NCI-H510A treated with DMSO at 0.1 percent for 48 hours (cell line): ENCODE data around the gene ABO.
"Not testable (repeated sequence)": the region's sequence is repeated elsewhere in the genome, so short reads cannot be mapped to it uniquely, and the experiment has no call there.

ENCODE experiments used
- DNase-seq: peaks from one replicate; lab custom pipeline; 2025; lab: John Stamatoyannopoulos, UW

The ABO gene

GRCh38 chr9:133290751-133291302, 15.8 kb upstream of the ABO start:
- DNase-seq = no peak

- no peak for DNase-seq
These were observed 11.5 kb upstream of the ABO start for GRCh38 chr9:133286523-133286922.

GRCh38 chr9:133285252-133285775, 10.3 kb upstream of the ABO start:
- no peak for DNase-seq

- no peak for DNase-seq
These were observed 9.4 kb upstream of the ABO start for GRCh38 chr9:133284362-133284761.

GRCh38 chr9:133283255-133284032, 8.4 kb upstream of the ABO start:
- DNase-seq = not testable (repeated sequence)

GRCh38 chr9:133282464-133283238, 7.7 kb upstream of the ABO start:
- DNase-seq = no peak

GRCh38 chr9:133280392-133280791, 5.4 kb upstream of the ABO start:
- no peak for DNase-seq

- no peak for DNase-seq
These were observed 3.4 kb upstream of the ABO start for GRCh38 chr9:133278161-133279114.

- DNase-seq = no peak
These were observed 2.5 kb upstream of the ABO start for GRCh38 chr9:133277467-133277866.

GRCh38 chr9:133276923-133277322, 1.9 kb upstream of the ABO start:
- no peak for DNase-seq

GRCh38 chr9:133276001-133276884, 1.2 kb upstream of the ABO start:
- DNase-seq = no peak

GRCh38 chr9:133274236-133275104, 531 bp downstream of the ABO start:
- DNase-seq = no peak

- no peak for DNase-seq
These were observed 1.2 kb downstream of the ABO start for GRCh38 chr9:133273819-133274218.

GRCh38 chr9:133273098-133273497, 1.9 kb downstream of the ABO start:
- DNase-seq = no peak

GRCh38 chr9:133269537-133270362, 5.3 kb downstream of the ABO start:
- no peak for DNase-seq

- DNase-seq = not testable (repeated sequence)
These were observed 5.9 kb downstream of the ABO start for GRCh38 chr9:133269136-133269535.

GRCh38 chr9:133268335-133269056, 6.5 kb downstream of the ABO start:
- no peak for DNase-seq

GRCh38 chr9:133264235-133264764, 10.7 kb downstream of the ABO start:
- DNase-seq = no peak
